Naive B cell (primary cell): ENCODE results near the gene LRRC61. TPM values are rescaled to one million over a fixed set of nuclear protein-coding genes. Genes with fewer than 3 reads are reported as not detected.
"Not testable (repeated sequence)": the region's sequence is repeated elsewhere in the genome, so short reads cannot be mapped to it uniquely, and the experiment has no call there.

Source experiments
- ATAC-seq, 2 donors: fragments of 150-1000 bp; cut with Tn5 transposase; 2 replicates each; pipeline ENCODE4 v1.10.0; 2021; ENCODE audit warnings: low read depth in 2 of 2, mild to moderate bottlenecking in 2 of 2, moderate library complexity in 2 of 2
- DNase-seq: peaks from one replicate; pipeline ENCODE4 v3.0.0; 2022
- H3K27ac Mint-ChIP-seq, 6 donors: one replicate each; pipeline ENCODE4 v1.8.0; 2020 to 2022; ENCODE audit warnings: mild to moderate bottlenecking in 6 of 6, mixed read lengths in 6 of 6, moderate library complexity in 5 of 6, inconsistent platforms in 2 of 6
- H3K27me3 Mint-ChIP-seq, 3 donors: one replicate each; pipeline ENCODE4 v1.8.0; 2021 to 2022; ENCODE audit warnings: mixed read lengths in 3 of 3, mild to moderate bottlenecking in 1 of 3
- H3K36me3 Mint-ChIP-seq, 2 donors: one replicate each; pipeline ENCODE4 v1.8.0; 2020 to 2022; ENCODE audit warnings: mixed read lengths in 2 of 2, inconsistent platforms in 1 of 2, mild to moderate bottlenecking in 1 of 2
- H3K4me1 Mint-ChIP-seq, 3 donors: one replicate each; pipeline ENCODE4 v1.8.0; 2020 to 2022; ENCODE audit warnings: mixed read lengths in 3 of 3, inconsistent platforms in 1 of 3, mild to moderate bottlenecking in 1 of 3, moderate library complexity in 1 of 3
- H3K4me3 Mint-ChIP-seq, 8 donors: one replicate each; pipeline ENCODE4 v1.8.0; 2020 to 2022; ENCODE audit warnings: mild to moderate bottlenecking in 8 of 8, mixed read lengths in 8 of 8, moderate library complexity in 8 of 8, inconsistent platforms in 2 of 8
- H3K9me3 Mint-ChIP-seq, 7 donors: one replicate each; pipeline ENCODE4 v1.8.0; 2020 to 2022; ENCODE audit warnings: mixed read lengths in 7 of 7, mild to moderate bottlenecking in 5 of 7, inconsistent platforms in 2 of 7, moderate library complexity in 1 of 7
- polyA plus RNA-seq, 6 donors: library from polyadenylated mRNA; unstranded; fragments of 300-500 nt; fragmentation: Illumina TruSeq; gene quantifications; one replicate each; pipeline ENCODE4 v1.2.3, GENCODE V29; 2021; ENCODE audit warnings: low read depth in 6 of 6

LRRC61 gene, protein sequence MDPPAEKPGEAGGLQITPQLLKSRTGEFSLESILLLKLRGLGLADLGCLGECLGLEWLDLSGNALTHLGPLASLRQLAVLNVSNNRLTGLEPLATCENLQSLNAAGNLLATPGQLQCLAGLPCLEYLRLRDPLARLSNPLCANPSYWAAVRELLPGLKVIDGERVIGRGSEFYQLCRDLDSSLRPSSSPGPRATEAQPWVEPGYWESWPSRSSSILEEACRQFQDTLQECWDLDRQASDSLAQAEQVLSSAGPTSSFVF
- polyA plus RNA-seq: 10 to 100 TPM; 15.2 to 28.6 (median 25.4) TPM

DNA sequence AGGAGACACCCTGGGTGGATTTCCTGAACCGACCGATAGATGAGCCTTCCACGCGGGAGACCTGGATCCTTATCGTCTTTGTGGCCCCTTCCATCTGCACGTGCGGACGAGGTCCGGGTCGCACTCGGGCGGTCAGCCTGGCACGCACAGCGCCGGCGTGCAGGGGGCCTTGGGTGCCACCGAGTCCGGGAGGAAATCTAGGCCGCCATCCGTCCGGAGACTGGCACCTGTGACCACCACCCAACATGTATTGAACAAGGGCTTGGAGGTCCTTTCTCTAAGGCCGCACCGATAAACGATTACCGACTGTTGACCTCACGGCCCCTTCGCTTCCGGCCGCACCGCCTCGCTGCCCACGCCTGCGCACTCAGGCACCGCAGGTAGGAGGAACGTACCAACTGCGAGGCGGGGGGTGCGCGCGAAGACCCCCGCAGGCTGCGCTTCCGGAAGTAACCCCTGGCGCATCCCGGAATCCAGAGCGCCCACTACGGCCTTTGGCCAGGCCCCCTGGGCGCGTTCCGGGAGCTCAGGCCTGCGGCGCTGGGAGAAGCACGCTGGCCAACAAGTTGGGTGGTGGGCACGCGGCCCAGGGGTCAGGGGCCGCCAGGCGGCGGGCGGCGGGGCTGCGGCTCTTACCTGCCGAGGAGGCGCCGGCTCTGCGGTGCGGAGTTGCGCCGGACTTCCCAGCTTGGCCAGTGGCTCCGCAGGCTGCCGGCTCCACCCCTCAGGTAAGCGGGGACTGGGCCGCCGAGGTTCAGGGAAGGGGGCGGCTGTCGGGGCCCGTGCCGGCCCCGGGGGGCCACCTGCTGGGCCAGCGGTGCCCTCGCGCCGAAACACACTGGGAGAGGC, at the start of gene LRRC61, which contains the start of gene ACTR3C:
Gene LRRC61, plus strand, starts transcription at position 523 of the 849 bp plus-strand sequence. CDS start 13,507 bp downstream, outside the sequence.
Gene ACTR3C, minus strand, starts transcription at position 713 of the 849 bp plus-strand sequence. CDS start 28,249 bp downstream, outside the sequence.
- peaks cover 36 to 47% (median 46%) of the 10 kb centered on the region in 3 donors for H3K4me1 Mint-ChIP-seq
- H3K9me3 Mint-ChIP-seq: no peaks in the 10 kb centered on the region
- H3K27ac Mint-ChIP-seq: peak within 1 kb of the TSS; percentile 91 to 98 (median 96)
- H3K4me3 Mint-ChIP-seq: peak within 1 kb of the TSS; percentile 91 to 97 (median 96)
- no peaks in the 10 kb centered on the region for H3K36me3 Mint-ChIP-seq
- no peaks in the 10 kb centered on the region for H3K27me3 Mint-ChIP-seq
- ATAC-seq (peak; percentile 63 to 68), DNase-seq (peak; percentile 52)

DNA sequence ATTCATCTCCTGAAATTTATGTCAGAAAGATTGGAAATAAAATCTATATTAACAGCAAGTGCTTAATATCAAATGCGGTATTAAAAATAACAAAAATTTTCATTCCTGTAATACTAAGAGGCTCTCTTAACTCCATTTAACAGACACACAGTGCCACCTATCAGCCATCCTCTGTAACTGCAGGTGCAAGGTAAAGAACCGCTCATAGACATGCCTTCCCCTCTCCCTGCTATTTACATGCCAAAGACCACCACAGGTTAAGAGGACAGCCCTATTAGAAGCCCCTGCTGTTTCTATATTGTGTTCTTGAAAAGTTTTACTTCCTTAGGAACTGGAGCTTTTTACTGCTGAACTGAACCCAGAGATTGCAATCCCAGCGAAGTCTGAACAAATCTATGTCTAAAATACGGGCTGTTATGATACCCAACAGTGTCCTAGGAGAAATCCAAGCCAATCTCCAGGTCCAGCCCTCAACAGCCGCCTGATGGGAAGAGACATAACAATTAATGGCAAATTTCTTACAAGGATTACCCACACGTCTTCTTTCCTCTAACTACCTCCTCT, 46.9 kb upstream of the LRRC61 start:
- not testable (repeated sequence) for H3K4me3 Mint-ChIP-seq, H3K36me3 Mint-ChIP-seq, H3K27me3 Mint-ChIP-seq, H3K9me3 Mint-ChIP-seq, H3K4me1 Mint-ChIP-seq
- H3K27ac Mint-ChIP-seq: peak overlapping the region in 1 of 6 donors; percentile 37
- DNase-seq (peak; percentile 14), ATAC-seq (peak; percentile 35 to 43)

DNA sequence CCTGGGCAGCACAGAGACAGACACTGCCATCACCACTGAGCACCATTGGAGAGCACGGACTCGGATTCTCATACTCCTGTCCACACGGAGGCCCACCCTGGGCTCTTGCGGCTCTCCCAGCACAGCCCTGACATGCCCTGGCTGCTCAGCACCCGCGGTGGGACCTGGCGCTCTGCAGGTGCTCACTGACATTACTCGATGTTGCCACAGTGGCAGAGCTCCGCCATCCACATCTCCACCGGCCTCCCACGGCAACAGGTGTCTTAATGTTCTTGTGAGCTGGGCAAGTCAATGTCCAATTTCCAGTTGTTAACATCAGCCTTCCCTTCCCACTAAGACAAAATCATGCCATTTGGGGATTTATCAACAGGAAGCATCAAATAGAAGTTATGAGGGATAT, 44.8 kb upstream of the LRRC61 start:
- H3K9me3 Mint-ChIP-seq, H3K27me3 Mint-ChIP-seq, H3K27ac Mint-ChIP-seq: not testable (repeated sequence)

DNA sequence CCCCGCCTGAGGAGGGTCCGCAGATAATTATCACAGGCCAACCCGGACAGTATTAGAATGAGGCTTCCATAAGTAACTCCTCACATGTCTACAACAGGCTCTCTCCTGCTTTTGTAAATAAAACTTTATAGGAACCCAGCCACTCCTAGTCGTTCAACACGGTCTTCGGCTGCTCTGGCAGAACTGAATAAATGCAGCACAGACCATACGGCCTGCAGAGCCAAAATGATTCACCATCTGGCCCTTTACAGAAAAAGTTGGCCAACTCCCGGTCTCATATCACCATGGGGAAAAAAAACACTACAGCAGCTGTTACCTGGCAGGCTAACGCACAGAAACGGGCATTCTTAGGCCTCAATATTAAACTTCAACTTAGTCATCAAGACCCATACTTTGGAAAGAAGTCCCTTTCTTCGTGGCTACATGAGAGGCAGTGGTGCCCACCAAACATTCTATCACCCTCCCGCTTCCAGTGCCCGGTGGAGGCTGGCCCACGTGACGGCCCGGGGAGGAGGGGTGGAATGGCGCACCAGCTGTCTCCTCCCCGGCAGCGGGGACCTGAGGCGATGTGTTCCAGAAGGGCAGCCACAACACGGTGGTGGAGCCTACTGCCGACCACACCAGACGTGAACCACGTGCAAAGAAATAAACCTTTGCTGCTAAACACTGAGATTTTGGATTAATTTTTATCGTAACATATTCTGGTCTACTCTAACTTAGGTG, 41.3 kb upstream of the LRRC61 start:
- ATAC-seq, H3K36me3 Mint-ChIP-seq, H3K4me3 Mint-ChIP-seq, H3K9me3 Mint-ChIP-seq, H3K4me1 Mint-ChIP-seq, H3K27me3 Mint-ChIP-seq, DNase-seq, H3K27ac Mint-ChIP-seq: not testable (repeated sequence)

More for the DNA sequence above, 44.8 kb upstream of the LRRC61 start:
- not testable (repeated sequence) for H3K4me3 Mint-ChIP-seq, H3K4me1 Mint-ChIP-seq, H3K36me3 Mint-ChIP-seq, DNase-seq, ATAC-seq

DNA sequence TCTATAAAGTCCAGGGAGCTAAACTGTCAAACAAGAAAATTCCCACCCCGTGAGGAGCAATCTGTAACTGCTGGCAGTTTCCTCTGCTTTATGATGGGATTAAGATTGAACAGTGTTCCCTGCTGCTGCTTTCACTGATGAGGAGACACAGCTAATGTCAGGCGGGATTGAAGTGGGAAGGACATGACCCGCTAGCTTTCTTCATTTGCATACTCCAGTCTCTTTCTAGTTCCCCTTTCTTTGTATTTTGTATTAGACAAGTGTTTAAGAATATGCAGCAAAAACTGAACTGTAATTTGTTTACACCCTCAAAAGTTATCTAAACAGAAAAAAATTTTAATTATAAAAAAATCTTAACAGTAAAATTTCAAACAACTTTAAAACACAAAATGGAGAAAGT, 40.0 kb upstream of the LRRC61 start:
- H3K36me3 Mint-ChIP-seq, DNase-seq, H3K27me3 Mint-ChIP-seq, H3K9me3 Mint-ChIP-seq, ATAC-seq, H3K4me3 Mint-ChIP-seq, H3K4me1 Mint-ChIP-seq, H3K27ac Mint-ChIP-seq: not testable (repeated sequence)

DNA sequence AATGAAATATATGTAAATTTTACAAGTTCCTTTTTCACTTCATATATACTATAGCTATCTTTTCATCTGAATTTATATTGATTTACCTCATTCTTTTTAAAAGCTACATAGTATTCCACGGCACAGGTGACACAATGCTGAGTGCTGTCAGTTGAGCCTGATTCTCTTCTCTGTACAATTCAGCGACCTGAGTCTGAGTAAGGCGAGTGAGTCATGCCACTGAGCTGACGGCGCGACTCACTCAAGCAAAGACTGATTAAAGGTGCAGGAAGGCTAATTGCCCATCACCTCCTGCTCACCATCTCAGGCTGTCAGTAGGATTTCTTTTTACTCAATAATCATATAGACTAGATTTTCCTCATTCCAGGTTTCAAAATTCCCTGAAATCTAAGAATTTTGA, 39.5 kb upstream of the LRRC61 start:
- not testable (repeated sequence) for DNase-seq, H3K4me1 Mint-ChIP-seq, H3K27me3 Mint-ChIP-seq, H3K9me3 Mint-ChIP-seq, ATAC-seq, H3K4me3 Mint-ChIP-seq, H3K27ac Mint-ChIP-seq, H3K36me3 Mint-ChIP-seq

DNA sequence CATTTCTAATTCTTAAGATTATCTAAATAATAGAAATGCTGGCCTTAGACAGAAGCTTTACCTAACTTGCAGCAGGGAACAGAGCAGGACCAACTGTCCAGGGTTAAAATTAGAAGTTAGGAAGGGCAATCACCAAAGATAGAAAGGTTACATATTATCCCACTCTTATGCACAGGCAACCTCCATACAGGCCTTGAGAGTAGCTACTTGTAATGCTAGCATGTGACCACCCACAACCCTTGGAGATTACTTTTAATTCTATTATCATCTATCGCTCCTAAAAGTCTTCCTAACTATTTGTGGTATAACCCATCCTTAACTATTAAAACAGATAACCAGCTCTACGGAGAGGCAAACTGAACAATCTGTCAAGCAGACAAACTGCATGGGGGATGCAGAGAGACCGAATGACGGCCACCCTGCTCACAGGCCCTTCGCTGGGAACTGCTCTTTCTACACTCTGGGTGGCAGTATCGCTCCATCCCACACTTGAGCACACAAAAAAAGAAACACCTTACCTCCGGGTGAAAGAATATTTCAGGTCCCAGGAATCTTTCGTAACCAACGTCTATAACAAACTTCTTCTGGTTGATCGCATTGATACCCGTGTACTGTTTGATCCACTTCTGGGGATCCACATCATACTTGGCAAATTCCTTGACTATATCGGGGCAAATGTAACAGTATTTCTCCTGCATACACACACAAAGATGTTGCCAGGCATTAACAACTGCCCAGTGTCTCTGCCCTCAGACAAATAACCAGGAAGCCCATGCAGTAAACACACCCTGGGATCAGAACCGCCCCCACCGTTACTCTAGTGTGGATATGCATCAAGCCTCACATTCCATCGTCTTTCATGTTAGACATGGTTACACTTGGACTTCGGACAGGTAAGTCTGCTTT, 37.1 kb upstream of the LRRC61 start:
- not testable (repeated sequence) for H3K9me3 Mint-ChIP-seq, H3K4me3 Mint-ChIP-seq, H3K4me1 Mint-ChIP-seq, H3K36me3 Mint-ChIP-seq, H3K27me3 Mint-ChIP-seq
- ATAC-seq (peak; percentile 51 to 80), DNase-seq (peak; percentile 21)
- peak overlapping the region in 1 of 6 donors; percentile 16 for H3K27ac Mint-ChIP-seq

DNA sequence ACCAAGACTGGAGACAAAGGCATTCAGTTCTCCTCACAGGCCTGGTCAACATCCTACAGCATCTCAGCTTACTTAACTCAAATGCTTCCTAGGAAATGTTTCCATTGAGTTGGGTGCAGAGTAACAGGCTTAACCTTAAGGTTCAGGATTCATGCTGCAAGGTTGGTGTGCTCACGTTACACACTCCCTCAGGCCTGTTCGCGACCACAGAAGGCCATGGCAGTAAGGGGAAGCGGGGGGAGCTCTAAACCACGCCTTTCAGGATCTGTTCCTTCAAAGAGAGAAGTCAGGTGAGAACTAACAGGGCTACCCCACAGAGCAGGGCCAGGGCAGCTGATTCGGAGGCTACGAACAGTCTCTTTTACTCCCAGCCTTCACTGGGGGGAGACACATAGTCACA, 35.3 kb upstream of the LRRC61 start:
- not testable (repeated sequence) for H3K4me1 Mint-ChIP-seq, H3K27ac Mint-ChIP-seq, ATAC-seq

DNA sequence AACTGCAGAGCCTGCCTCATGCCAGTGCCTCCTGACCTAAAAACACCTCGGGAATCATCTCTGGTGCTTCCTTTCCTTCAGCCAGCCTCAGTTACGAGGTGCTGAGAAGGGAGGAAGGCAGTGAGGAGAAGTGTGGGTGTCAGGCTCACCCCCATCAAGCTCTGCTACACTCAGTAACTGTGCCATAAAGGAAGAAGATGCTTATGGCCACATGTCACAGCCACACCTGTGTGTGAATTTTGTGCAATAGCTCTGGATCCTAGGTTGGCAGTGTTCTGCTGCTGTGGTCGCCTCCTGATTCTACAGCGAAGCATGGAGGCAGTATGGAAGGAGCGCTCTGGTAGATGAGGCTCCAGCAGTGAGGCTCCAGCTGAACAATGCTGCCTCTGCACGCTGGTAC, 34.3 kb upstream of the LRRC61 start:
- not testable (repeated sequence) for H3K4me3 Mint-ChIP-seq, H3K36me3 Mint-ChIP-seq, DNase-seq, H3K27ac Mint-ChIP-seq, ATAC-seq, H3K27me3 Mint-ChIP-seq, H3K4me1 Mint-ChIP-seq, H3K9me3 Mint-ChIP-seq

More for the DNA sequence above, 35.3 kb upstream of the LRRC61 start:
- not testable (repeated sequence) for DNase-seq, H3K4me3 Mint-ChIP-seq, H3K36me3 Mint-ChIP-seq, H3K9me3 Mint-ChIP-seq, H3K27me3 Mint-ChIP-seq

DNA sequence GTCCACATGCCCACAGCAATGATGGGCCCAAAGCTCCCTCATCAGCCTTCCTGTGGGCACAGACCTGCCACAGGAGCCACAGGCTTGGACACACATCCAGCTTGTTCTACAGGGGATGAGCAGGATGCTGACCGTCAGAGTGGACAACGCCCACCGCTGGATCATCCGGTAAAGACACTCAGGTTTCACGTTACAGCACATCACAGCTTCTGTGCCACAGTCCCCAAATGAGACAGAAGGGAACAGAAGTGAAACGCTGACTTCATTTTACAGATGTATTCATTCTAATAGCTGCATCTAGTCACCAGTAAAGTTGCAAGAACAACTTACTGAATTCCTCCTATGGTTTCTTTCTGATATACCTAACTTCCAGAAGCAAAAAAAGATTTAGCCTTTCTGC, 32.8 kb upstream of the LRRC61 start:
- H3K27ac Mint-ChIP-seq, DNase-seq, ATAC-seq, H3K4me1 Mint-ChIP-seq, H3K4me3 Mint-ChIP-seq, H3K27me3 Mint-ChIP-seq, H3K9me3 Mint-ChIP-seq, H3K36me3 Mint-ChIP-seq: not testable (repeated sequence)

DNA sequence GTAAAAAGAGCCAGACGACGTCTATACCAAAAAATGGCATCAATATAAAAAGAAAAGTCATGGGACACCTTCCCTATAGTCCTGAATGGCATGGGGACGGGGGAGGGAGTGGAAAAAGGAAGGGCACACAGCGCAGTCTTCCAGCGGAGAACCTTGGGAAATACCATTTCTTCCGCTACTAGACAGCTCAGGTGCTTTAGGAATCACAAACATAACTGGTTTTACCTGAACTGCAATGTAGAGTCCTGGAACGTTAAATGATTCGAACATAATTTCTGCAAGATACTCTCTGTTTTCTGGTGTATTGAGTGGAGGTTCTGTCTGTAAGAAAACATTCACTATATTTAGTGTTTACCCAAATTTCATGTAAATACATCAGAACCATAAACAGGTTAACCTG, 28.1 kb upstream of the LRRC61 start:
- H3K9me3 Mint-ChIP-seq, H3K27me3 Mint-ChIP-seq, H3K4me3 Mint-ChIP-seq, ATAC-seq, DNase-seq, H3K4me1 Mint-ChIP-seq, H3K36me3 Mint-ChIP-seq: not testable (repeated sequence)
- H3K27ac Mint-ChIP-seq: peak overlapping the region in 1 of 6 donors; percentile 52

DNA sequence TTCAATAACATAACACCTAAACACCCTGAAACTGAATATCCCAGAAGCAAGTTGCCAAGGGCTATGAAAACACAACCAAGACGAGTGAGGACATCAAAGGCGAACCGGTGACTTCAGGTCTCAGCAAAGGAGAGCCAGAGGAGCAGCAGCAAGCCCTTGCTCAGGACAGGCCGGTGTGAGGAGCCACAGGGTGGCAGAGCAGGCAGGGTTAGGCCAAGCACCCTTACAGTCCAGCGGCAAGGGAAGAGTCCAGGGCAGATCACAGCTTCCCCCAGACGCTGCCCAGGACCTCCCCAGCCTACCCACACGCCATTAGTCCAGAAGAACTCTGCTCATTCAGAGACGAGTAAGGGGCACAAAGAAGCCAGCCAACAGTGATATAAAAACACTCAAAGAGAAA, 27.5 kb upstream of the LRRC61 start:
- not testable (repeated sequence) for H3K4me3 Mint-ChIP-seq, H3K4me1 Mint-ChIP-seq, ATAC-seq, H3K36me3 Mint-ChIP-seq, DNase-seq, H3K27me3 Mint-ChIP-seq, H3K27ac Mint-ChIP-seq, H3K9me3 Mint-ChIP-seq
